ENCODE data around the gene GAREM2.

DNA sequence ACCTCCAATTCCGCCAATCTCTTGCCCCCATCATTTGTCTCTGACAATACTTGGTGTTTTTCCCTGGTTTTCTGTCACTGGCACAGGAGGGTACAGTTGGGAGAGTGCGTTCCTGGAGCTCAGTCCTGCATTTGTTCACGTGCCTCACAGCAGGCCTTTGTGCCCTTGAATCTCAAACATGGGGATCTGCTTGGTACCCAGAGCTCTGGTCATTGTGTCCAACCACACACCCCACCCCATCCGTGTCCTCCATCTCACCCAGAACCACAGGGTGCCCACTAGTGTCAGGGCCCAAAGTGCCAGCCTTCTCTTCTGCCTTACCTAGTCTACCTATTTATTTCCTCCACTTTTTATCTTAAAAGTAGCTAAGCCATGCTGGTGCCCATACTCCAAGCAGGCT, 16.2 kb downstream of the GAREM2 start:
- no peak for TF ChIP-seq EZH2 (IDR thresholded peaks at IDR 0.05; ENCODE audit: low read length)
- TF ChIP-seq CTCF (optimal IDR thresholded peaks at IDR 0.05 in 1 of 3, IDR thresholded peaks at IDR 0.05 in 1 of 3, conservative IDR thresholded peaks at IDR 0.05 in 1 of 3; ENCODE audit: extremely low read depth in 1 of 3, insufficient read depth in 2 of 3, low read length in 3 of 3) = no peak
